GM12874 (cell line): ENCODE data around the gene TTC33.

Experiments
- CTCF ChIP-seq: IDR thresholded peaks from 2 replicates; pipeline ENCODE4 v1.5.1; 2011; ENCODE audit warnings: low read depth, mild to moderate bottlenecking, control low read depth, low read length, moderate library complexity; ENCODE audit not compliant: insufficient read depth

TTC33 gene

GRCh38 chr5:40577718-40578117 is 178.0 kb downstream of the TTC33 start:
- TF ChIP-seq CTCF, result no peak

- TF ChIP-seq CTCF, result no peak
Observed at GRCh38 chr5:40575921-40576320, 179.8 kb downstream of the TTC33 start.

- no peak for TF ChIP-seq CTCF
Observed at GRCh38 chr5:40575411-40575810, 180.3 kb downstream of the TTC33 start.

- TF ChIP-seq CTCF, result no peak
Observed at GRCh38 chr5:40572937-40573336, 182.8 kb downstream of the TTC33 start.

GRCh38 chr5:40572391-40572790 is 183.4 kb downstream of the TTC33 start:
- TF ChIP-seq CTCF, result no peak

GRCh38 chr5:40571729-40572128 is 184.0 kb downstream of the TTC33 start:
- no peak for TF ChIP-seq CTCF

- no peak for TF ChIP-seq CTCF
Observed at GRCh38 chr5:40570408-40571129, 185.2 kb downstream of the TTC33 start.
